B cell (primary cell): ENCODE results near the gene AP4M1.

Source experiments
- CTCF ChIP-seq: fragments of 200-600 bp; IDR thresholded peaks from one replicate; pipeline ENCODE4 v1.8.0; 2022; ENCODE audit warnings: antibody characterized with exemption, mild to moderate bottlenecking
- EZH2 ChIP-seq: IDR thresholded peaks from 2 replicates; pipeline ENCODE4 v1.6.1; 2012; ENCODE audit warnings: borderline replicate concordance, low read depth, mild to moderate bottlenecking, moderate library complexity, low read length; ENCODE audit not compliant: insufficient read depth, poor library complexity, severe bottlenecking

- TF ChIP-seq CTCF: no peak
- TF ChIP-seq EZH2: no peak
Measured at GRCh38 chr7:100090527-100091410, 10.7 kb upstream of the AP4M1 start.
